ENCODE data around the gene DGKG.

Gene DGKG

DNA sequence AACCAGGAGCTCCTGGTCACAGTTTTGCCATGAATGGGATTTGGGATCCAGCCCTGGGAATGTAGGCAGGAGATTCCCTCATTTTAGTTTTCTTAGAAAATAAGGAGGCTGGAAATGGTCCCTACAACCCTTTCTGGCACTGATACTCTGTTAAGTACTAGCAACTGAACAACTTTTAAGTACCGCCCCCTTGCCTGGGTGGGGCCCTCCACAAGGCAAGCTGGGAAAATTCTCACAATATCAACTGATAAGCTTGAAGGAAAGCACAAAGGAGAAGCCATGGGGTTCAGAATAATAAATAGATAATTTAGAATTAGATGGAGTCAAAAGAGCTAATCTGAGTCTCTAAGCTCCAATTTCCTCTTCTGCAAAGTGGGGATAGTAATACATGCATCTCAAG is 4.2 kb upstream of the DGKG start:
- DNase-seq = no peak

DNA sequence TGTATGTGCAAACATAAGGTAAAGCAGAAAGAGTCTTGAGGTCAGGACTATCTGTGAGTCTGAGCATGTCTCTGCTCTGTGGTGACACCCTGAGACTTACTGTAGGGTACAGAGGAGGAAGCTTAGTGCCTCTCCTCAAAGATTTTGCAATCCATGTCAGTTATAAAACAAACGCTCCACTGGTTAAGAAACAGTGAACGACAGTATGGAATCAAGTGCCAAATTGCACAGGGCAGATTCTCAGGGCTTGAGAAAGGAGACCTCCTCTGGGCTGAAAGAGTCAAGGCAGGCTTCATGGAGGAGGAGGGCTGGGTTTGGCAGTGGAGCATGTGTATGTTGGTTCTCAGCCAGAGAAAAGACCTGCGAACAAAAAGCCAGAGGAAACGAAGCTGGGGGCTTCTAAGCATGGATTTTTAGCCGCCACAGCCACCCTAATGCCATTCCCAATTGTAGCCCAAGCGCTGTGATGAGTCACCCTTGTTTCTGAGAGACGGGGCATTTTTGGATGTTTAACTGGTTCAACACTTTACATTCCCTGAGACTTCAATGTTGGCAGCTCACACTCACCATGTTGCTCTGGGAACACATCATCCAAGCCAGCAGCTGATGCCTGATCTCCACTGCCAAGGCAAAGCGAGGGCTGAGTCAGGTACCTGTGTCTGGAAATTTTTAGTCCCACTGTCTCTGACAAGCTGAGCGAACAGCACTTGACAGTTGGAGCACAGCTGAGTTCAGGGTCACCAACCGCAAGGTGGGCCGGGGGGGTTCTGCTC is 3.4 kb upstream of the DGKG start:
- no peak for DNase-seq

DNA sequence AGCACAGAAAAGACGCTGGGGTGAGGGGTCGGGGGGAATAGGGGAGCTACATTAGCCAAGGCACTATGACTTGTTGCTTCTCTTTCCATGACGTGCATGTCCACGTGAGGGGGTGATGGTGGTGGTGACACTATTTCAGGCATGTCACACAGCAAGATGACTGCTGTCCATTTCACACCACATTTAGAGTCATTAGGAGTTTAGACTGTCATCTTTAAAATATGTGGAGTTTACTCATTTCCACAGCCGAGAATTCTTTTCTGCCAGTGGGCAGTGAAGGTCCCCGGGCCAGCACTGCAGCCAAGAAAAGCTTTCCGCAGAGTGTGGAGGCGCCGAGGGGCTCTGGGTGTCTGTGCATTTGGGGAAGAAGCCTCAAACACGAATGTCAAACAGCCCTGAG is 954 bp upstream of the DGKG start:
- DNase-seq = no peak

DNA sequence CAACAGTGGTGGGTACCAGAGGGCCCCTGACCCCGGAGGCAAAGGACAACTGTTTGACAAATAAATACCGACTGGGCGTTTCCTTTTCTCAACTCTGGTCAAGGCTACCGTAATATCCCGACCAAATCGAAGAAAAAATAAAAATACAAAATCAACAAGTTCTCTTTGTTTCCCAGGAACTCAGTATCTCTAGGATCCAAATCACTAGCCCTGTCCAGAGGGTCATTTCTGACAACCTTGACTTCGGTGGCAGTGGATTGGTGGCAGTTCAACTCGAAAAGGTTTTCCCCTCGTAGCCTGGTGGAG is 456 bp upstream of the DGKG start:
- DNase-seq = no peak

DNA sequence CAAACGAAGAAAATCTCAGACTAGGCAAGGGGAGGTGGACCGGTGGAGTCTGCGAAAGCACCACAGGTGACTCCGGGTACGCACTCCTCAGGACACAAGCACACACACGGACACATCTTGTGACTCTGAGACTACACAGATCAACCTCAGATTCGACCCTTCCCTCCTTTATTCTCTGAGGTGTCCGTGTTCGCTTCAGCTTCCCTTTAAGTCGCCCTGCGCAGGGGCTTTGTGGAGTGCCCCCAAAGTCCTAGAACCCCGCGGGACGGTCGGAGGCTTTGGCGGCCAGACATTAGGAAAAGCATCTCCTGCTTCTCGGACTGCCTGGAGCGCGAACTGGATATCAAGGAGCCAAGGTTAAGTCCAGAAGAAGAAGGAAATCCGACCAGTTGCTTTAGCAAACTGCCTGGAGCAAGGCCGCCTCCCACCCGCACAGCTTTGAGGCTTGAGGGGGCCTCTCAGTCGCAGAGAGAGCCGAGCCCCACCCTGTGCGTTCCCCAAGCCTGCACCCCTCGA is 730 bp downstream of the DGKG start:
- no peak for DNase-seq

DNA sequence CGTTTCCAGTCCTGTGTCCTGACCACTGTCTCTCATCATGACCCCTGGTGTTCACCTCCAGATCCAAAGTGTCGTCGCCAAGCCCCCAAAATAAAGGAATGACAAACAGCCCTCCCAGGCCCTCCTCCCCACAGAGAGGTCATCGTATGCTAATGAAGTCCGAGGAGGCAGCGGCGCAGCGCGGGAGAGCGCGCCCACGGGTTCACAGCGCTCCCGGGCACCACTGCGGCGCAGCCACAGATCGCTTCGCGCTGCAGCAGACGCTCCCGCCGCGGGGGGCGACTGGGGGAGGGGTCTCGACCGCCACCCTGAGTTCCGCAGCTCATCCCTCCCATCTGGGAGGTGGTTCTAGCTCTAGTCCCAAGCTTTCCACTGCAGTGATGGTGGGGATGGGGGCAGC is 1.3 kb downstream of the DGKG start:
- DNase-seq = no peak

DNA sequence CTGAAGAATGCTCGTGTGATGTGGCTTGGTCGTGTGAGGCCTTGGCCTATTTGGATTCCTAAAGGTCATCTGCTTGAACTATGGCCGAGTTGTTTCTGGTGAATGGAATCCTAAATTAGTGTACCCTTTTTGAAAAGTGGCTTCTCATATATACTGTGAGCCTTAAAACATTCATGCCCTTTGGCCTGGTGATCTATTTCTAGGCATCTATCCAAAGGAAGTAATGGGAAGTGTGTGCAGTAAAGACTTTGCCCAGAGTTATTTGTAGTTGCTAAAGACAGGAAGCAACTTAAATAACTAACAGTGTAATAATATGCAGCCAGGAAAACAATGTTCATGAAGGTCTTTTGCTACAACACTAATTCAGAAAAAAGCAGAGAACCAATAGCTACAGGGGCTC is 3.0 kb downstream of the DGKG start:
- DNase-seq = no peak

DNA sequence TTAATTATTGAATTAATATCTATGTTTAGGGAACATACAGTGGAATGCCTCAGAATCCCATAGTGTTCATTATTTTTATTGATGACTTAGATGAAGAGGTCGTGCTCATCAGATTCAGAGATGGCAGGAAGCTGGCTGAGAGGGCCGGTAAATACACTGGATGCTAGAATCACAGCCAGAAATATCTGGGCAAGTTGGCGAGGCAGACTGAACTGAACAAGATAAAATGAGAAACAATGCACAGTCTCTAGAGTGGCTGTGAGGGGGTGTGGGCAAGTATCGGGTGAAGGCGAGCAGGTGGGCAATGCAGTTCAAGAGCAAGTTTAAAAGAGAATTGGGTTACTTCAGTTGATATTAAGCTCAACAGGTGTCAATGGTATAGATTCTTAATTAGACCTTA is 5.9 kb downstream of the DGKG start:
- DNase-seq = no peak

DNA sequence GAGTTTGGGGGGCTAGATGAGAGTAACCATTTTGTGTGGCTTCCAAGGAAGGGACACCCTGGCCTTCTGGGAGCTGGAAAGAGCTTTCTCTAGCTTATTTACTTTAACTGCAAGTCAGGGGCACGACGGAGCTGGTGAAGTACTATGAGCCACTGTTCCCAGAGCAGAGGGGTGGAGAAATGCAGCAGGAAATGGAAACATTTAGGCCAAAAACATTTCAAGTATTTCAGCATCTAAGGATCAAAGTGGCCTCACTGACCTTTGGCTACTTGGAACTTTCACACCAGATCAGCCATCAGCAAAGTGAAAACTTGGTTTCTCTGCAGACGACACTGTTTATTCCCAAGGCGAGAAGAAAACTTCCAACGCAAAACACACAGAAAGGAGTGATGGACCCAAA is 7.9 kb downstream of the DGKG start:
- no peak for DNase-seq

DNA sequence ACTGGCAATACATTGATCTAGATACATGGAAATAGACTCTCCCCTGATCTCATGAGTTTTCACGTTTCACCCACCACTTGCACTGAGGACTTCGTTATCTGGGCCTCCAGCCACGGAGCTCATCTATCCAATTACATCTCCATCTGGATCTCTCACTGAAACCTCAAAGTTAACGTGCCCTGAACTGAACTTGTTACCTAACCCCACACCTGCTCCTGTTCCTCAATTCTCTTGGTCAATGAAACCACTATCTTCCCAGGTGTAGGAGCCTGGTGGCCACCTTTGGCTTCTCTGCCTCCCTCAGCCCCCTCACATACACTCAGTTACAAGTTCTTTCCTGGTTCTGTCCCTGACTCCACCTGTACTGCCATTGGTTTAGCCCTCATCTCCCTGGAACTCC is 9.7 kb downstream of the DGKG start:
- DNase-seq = no peak

DNA sequence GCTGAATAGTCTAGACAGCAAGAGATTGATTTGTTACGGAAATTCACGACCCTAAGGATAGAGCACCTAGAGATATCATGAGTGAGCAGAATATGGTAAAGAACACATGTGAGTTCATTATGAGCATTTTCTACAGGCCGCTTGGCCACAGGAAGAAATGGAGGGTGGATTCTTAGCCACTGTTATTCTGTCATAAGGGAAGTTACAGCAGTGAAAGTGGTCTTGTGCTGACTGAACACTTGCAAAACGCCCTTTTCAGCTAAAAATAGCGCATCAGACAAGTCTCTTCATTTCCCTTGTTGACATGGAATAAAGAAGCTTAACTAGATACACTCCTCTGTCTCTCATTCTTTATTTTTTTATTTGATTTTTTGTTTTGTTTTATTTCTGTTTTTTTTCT is 19.8 kb downstream of the DGKG start:
- DNase-seq = no peak

DNA sequence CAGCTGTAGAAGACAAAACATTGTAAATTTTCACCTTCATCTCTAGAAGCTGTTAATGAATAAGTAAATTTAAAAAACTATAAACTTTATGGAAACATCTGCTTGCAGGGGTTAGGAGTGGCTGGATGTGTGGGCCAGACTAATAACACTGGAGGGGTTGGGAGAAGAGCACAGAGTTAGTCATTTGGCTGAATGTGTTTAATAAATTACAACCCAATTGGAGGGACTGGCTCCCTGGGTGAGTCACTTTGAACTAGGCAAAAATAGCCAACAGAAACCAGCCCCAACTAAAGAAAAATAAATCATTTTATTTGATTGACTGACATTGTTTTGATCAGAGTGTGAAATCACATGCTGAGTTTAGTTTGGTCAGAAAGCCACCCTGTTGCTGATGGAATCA is 21.8 kb downstream of the DGKG start:
- no peak for DNase-seq

DNA sequence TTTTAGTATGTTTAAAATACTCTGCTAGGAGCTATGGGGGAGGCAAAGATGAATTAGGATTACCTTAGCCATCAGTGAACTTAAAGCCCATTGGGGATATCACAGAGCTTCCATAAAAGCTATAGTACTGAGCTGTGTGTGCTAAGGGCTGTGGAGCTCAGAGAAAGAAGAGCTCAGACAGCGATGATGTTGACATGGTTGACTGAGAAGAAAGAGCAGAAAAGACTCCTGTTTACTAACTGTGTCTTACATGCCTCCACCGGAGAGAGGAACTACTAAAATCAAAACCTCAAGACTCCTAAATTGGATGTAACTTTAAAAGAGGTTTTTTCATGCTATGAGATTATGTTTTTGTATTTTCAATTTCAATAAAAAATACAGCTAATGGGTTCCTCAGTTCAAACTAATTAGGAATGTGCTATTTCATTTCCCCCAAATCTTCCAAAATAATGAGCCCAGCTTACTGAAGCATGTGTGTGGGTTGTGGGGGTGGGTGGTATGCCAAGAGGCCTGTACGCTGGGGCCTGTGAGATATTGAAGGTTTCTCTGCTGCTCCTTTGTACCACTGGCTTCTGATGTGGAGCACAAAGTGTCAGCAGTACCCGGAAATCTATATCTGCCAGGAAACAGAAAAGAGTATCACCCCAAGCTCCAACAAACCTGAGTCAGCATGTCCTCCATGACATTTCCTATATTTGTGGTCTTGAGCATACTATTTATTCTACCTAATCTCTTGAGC is 22.7 kb downstream of the DGKG start:
- no peak for DNase-seq

DNA sequence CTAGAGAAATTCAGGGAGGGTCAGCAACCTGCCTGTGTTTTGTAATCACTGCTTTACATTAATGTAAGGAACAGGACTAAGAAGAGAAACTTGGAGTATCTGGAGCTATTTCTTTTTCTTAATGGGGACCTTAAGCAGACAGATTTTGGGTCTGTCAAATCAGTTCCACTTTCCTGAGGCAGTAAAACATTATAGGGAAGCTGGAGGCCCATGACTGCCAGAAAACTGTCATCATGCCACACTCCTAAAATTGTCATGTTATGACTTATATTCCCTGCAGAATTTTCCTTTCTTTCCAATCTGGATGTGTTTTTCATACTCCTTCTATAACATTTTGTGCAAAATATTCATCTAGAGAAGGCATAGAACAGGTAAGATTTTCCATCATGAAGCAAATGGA is 28.8 kb downstream of the DGKG start:
- DNase-seq = no peak

DNA sequence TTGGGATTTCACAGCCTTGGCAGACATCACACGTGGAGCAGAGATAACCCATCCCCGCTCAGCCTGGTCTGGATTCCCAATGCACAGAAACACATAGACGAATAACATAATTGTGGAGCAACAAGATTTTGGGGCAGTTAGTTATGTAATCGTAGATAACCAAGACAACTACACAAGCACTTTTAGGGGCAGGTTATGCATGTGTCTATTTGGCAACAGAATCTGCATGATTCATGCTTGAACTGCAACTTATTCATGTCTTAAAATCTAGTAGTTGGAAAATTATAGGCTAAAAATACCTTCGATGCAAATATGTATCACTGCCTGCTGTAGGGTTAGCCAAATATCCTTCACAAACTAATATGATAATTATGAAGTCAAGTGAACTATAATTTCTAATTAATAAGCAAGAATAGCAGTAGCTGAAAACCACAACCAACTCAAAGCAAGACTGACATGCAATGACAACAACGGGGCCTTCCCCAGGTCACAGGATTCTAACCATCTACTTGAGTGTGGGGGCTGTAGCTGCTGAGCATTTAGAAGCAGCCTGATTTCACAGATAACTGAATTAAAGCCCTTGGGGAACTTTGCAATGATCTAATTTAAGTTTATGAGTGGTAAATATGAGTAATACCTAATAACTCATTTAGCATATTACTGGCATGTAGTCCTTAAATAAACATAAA is 31.1 kb downstream of the DGKG start:
- no peak for DNase-seq

DNA sequence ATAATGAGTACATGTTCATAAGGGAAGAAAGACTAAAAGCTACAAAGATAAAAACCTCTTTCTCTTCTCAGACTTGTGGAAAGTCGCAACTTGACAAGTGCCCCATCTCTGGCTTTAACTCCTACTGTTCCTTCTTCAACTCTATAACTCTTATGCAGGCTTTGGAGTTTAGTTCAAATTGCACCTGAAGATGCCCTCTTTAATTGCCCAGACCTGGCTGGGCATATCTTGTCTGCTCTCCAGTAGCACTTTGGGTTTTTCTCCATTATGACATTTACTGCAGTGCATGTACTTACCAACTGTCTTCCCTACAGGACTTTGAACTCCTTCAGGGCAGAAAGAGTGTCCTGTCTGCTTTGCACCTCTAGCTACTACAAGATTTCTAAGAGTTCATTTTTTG is 32.4 kb downstream of the DGKG start:
- DNase-seq = no peak

DNA sequence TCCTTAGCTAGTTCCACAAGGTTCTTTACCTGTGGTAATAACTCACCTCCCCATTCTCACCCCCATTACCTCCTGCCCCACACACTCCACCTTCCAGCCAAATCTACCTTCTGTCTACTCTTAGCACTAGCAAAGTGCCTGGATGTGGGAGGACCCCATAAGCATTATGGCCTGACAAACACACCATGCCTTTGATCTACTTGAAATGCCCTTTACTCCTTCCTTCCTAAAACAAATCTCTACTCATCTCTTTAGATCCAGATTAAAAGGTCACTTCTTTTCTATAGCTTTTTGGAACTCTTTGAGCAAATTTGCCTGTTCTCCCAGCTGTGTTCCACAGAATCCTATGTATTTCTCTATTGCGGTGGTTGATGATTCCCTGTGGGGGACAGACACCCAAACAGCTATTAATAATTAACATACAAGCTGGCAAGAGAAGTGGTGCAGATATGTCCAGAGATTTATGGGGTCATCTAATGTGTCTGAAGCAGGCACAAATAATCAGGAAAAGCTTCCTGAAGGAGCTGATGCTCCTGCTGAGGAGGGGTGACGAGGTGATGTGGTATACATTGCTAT is 34.0 kb downstream of the DGKG start:
- no peak for DNase-seq

DNA sequence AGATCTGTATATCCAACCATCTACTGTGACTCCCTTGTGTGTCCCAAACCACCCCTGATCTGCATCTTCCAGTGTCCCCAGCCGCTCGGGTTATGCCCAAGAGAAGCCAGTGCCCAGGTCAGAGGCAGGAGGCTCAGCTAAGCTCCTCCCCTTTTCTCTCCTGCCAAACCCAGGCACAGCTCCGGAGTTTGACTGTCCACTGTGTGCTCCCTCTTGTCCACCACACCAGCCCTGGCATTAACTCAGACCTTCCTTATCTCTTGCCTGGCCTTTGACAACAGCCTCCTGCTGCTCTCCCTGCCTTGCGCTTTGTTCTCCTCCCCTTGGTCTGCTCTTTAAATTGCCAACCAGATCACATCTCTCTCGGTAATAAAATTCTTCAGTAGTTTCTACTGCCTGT is 39.3 kb downstream of the DGKG start:
- DNase-seq = no peak

DNA sequence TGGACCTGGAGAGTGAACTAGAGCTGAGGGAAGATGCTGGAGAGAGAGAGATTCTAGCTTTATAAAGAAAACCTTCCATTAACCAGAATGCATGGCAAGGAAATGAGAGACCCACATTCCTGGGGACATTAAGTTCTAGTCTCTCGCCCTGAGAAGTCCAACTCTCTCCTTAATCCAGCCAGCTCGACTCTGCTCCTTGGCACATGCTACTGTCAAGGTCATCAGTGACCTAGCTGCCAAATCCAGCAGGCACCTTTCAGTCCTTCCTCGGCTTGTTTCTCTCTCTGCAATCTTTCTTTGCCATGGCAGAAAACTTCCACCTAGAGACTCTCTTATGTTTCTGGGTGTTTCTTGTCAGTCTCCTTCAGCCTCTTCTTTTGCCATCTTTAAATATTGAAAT is 40.3 kb downstream of the DGKG start:
- DNase-seq = no peak

DNA sequence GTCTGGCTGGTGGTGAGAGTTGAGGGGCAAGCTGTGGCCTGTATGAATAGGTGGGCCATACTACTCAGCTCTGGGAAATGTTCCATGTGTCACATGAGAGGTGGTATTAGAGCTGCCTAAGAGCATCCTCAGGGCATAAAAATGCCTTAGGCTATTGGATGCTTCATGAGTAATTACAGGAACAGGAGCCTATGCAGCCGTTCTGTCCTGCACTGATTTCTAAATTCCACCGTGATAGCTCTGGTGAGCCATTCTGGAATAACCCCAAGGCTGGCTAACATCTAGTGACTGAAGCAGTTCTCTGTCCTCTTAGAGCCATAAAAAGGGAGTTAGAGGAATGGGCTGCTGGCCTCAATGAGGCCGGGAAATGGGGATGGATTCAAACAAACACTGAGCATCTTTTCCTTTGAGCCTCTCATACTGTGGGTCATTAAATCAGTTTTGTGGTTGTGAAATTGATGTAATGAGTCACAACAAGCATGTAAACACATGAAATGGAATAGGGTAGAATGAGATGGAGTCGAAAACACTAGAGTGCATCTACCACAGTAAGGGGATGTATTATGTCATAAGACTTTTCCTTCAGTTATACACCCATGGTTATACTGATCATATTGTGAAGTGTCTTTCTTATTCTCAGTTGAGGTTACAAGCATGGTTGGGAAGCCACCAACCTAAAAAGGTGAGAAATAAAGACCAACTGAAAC is 41.0 kb downstream of the DGKG start:
- DNase-seq = no peak

DNA sequence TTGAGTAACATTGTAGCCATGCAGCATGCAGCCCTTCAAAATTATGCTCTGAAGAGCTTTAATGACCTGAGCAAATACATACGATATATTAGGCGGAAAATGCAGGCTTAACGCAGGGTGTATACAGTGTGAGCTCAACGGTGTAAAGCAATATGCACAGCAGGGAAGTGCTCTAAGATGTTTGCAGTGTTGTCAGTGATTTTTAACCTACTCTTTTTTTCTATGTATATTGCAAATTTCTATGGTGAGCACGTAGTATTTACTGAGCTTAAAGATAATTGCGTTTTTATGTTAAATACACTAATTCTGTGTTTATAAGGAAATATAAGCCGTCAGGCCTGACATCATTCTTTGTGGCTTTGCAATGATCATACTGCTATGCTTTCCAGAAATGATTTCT is 42.1 kb downstream of the DGKG start:
- no peak for DNase-seq

DNA sequence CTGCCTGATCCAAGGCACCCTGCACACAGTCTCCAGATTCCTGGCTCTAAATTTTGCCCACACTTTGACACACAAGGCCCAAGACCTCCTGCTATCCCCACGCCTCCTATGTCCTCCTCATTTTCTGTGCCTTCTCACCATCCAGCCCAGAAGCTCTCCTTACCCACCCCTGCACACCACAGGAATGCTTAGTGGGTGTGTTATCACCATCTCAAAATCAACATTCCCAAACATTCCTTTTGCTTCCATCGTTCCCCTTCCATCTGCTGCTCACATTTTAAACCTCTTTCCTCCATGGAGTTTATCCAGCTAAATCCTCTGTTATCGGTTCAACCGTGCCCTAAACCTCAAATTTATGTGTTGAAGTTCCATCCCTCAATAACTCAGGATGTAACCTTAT is 43.9 kb downstream of the DGKG start:
- no peak for DNase-seq

DNA sequence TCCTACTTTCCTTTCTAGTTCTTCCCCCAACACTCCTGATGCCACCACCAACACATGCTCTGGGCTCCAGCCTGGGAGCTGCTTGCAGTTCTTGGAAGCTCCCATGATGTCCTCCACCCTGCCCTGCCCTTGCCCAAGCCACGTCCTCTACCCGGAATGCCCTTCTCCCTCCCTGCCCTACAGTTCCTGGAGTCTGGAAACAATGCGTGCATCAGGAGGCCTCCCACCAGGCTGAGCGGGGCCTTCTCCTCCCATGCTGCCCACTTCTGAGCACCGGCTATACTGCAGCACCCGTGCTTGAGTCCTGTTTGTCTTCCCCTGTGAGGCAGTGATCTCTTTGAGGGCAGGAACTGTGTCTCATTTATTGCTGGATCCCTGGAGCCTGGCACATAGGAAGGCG is 44.6 kb downstream of the DGKG start:
- no peak for DNase-seq

Data from activated CD4-positive, CD25-positive, alpha-beta regulatory T cell treated with anti-CD3 and anti-CD28 coated beads, Interleukin-2, amount 50 U/mL, for 72 hours (primary cell).